Uterus (tissue), 2 donors: ENCODE results near the gene CDT1.

ENCODE experiments used
- POLR2A ChIP-seq, 2 donors: fragments of 450-650 bp; IDR thresholded peaks; one replicate each; pipeline ENCODE4 v1.6.1; 2016; ENCODE audit warnings: antibody characterized with exemption in 2 of 2, mild to moderate bottlenecking in 1 of 2, moderate library complexity in 1 of 2
- TF ChIP-seq, protein P1 (sequence below), 4 experiments: fragments of 200-600 bp in 2 of 4; fragments of 450-650 bp in 2 of 4; sonication (generic) in 2 of 4; IDR thresholded peaks; one replicate each; pipeline ENCODE4 v1.5.1; 2016 to 2019; ENCODE audit warnings: antibody characterized with exemption in 4 of 4, mild to moderate bottlenecking in 2 of 4, moderate library complexity in 1 of 4

DNA sequence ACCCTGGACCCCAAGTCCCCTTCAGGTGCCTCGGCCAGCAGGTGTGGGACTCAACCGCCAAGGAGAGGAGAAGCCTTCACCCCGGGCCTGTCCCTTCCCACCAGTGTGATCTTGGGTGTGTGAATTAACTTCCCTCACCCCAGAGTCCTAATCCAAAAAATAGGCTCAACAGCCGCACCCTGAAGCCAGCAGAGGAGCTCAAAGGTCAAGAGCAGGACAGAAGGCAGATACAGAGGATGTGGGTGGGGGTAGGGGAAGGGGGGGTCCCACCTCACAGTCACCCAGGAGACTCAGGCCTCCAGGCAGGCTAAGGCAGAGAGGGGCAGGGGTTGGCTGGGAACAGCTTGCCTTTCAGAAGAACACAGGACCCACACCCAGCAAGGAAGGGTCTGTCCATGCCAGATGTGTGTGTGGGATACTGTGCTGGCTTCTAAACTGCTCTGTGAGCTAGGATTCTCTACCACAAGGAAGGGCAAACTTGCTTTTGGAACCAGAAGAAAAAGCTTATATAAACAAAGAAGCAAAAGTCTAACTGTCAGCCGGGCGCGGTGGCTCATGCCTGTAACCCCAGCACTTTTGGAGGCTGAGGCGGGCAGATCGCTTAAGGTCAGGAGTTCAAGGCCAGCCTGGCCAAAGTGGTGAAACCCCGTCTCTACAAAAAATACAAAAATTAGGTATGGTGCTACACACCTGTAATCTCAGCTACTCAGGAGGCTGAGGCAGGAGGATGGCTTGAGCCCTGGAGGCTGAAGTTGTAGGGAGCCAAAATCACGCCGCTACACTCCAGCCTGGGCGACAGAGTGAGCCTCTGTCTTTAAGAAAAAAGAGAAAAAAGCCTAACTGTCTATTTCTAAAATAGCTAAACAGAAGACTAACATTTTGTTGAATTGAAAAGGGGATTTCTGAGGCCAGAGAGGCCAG is 23.2 kb upstream of the CDT1 start:
- TF ChIP-seq, protein P1, sequence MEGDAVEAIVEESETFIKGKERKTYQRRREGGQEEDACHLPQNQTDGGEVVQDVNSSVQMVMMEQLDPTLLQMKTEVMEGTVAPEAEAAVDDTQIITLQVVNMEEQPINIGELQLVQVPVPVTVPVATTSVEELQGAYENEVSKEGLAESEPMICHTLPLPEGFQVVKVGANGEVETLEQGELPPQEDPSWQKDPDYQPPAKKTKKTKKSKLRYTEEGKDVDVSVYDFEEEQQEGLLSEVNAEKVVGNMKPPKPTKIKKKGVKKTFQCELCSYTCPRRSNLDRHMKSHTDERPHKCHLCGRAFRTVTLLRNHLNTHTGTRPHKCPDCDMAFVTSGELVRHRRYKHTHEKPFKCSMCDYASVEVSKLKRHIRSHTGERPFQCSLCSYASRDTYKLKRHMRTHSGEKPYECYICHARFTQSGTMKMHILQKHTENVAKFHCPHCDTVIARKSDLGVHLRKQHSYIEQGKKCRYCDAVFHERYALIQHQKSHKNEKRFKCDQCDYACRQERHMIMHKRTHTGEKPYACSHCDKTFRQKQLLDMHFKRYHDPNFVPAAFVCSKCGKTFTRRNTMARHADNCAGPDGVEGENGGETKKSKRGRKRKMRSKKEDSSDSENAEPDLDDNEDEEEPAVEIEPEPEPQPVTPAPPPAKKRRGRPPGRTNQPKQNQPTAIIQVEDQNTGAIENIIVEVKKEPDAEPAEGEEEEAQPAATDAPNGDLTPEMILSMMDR (IDR thresholded peaks at IDR 0.05), result no peak
- no peak for TF ChIP-seq POLR2A (IDR thresholded peaks at IDR 0.05)
